Measurements from ENCODE around the gene OLFM1.
"Not testable (repeated sequence)": the region's sequence is repeated elsewhere in the genome, so short reads cannot be mapped to it uniquely, and the experiment has no call there.

OLFM1 gene

GRCh38 chr9:135101486-135101885 lies 14.0 kb downstream of the OLFM1 start:
- DNase-seq: no peak
- in situ Hi-C loops (cut with MboI; ENCODE audit: low pct_unique_long_range_greater_than_20kb, low sequenced_read_pairs): no loop called here

- in situ Hi-C loops (cut with MboI; ENCODE audit: low pct_unique_long_range_greater_than_20kb, low sequenced_read_pairs): no loop called here
- DNase-seq: no peak
These were observed 14.5 kb downstream of the OLFM1 start for GRCh38 chr9:135101926-135102325.

GRCh38 chr9:135102331-135102730 lies 14.9 kb downstream of the OLFM1 start:
- no peak for DNase-seq
- in situ Hi-C loops (cut with MboI; ENCODE audit: low pct_unique_long_range_greater_than_20kb, low sequenced_read_pairs): no loop called here

DNA sequence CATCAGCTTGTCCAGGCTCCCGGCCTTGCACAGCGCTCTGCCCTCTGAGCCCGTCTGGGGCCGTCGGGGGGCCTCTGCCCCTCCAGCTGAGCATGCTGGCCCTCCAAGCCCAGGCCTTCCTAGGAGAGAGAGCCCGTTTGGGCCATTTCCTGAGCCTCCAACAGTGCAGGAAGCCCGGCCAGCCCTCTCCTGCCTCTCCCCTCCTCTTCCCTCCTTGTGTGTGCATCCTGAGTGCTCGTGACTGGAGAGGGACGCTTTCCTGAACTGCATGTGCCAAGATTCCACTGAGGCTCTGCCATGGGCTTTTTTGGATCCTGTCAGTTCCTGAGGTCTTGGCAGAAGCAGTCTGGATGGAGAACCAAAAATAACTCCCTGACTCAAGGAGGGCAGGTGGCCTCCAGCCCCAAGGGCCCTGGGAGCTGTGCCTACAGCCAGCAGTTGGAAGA lies 15.6 kb downstream of the OLFM1 start:
- no peak for DNase-seq
- in situ Hi-C loops (cut with MboI; ENCODE audit: low pct_unique_long_range_greater_than_20kb, low sequenced_read_pairs): no loop called here

- DNase-seq: no peak
- in situ Hi-C loops (cut with MboI; ENCODE audit: low pct_unique_long_range_greater_than_20kb, low sequenced_read_pairs): no loop called here
These were observed 16.6 kb downstream of the OLFM1 start for GRCh38 chr9:135103931-135104639.

GRCh38 chr9:135104761-135105160 lies 17.3 kb downstream of the OLFM1 start:
- DNase-seq: no peak
- in situ Hi-C loops (cut with MboI; ENCODE audit: low pct_unique_long_range_greater_than_20kb, low sequenced_read_pairs): no loop called here

DNA sequence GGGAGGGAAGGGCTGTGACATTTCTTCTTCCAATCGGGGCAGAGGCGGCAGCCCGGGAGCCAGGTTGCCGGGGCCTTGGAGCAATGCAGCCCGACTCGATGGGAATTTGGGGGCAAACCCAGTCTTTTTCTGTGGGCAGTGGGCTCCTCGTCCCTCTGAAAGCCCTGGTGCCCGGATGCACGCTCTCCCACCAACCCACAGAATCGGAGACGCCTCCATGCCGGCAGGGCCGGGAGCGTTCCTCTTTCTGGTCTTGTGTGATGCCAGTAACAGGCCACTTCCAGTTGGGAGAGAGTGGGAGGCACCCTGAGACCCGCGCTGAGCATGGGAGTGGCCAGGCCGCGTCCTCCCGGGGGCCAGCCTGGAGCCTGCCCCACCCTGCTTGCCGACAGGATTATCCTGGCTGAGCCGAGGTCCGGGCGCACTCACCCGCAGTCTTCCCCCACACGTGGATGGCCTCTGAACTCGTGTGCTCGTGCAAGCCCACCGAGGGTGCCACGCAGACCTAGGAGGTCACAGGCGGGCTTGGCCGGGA lies 17.8 kb downstream of the OLFM1 start:
- in situ Hi-C loops (cut with MboI; ENCODE audit: low pct_unique_long_range_greater_than_20kb, low sequenced_read_pairs): no loop called here
- DNase-seq: no peak

DNA sequence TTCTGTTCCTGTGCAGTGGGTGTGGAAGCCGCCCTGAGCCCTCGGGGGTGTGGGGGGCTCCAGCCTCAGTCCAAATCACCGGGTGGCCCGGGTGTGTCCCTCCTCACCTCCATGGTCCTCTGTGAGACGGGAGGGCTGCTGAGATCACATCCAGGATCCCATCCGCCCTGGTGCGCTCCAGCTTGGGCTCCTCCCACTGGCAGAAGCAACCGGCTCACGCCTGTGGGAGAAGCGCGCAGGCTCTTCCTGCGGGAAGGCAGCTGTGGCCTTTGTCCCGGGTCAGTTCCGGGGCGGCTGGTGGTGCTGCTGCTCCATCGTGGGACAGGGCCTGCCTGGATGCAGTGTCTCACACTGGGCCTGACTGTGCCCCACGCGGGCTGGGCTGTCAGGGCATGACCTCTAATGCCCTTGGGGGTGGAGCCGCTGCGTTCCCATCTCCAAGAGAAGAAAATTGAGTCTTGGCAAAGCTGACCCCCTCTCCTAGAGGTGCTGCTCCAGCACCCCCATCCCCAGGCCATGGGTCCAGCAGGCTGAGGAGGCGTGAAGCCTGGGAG lies 18.5 kb downstream of the OLFM1 start:
- in situ Hi-C loops (cut with MboI; ENCODE audit: low pct_unique_long_range_greater_than_20kb, low sequenced_read_pairs): no loop called here
- no peak for DNase-seq

DNA sequence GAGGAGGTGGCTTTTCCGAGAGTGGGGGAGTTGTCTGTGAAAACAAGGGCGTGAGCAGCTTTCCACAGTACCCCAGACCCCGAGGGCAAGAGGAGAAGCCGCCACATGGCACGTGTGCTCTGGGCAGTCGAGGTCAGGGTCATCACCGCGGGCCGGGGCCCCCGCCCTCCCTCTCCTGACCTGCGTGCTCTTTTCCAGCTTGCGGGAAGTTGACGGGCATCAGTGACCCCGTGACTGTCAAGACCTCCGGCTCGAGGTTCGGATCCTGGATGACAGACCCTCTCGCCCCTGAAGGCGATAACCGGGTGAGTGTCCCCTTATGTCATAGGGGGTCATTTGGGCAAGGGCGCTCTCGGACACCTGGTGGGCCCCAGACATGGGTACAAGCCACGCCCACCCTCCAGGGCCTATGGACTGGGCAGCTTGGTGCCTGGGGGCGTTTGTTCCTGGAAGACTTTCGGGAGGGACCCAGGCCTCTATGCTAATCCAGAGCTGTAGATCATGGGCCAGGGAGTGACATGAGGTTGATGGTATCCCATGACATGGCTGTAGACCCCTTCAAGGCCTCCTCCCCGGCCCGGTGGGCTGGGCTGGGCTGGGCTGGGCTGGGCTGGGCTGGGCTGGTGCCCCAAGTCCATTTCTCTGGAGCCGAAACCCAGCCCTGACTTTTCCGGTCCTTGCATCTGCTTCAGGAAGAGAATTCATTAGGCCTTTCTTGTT lies 19.2 kb downstream of the OLFM1 start:
- in situ Hi-C loops (cut with MboI; ENCODE audit: low pct_unique_long_range_greater_than_20kb, low sequenced_read_pairs): no loop called here
- DNase-seq: no peak

DNA sequence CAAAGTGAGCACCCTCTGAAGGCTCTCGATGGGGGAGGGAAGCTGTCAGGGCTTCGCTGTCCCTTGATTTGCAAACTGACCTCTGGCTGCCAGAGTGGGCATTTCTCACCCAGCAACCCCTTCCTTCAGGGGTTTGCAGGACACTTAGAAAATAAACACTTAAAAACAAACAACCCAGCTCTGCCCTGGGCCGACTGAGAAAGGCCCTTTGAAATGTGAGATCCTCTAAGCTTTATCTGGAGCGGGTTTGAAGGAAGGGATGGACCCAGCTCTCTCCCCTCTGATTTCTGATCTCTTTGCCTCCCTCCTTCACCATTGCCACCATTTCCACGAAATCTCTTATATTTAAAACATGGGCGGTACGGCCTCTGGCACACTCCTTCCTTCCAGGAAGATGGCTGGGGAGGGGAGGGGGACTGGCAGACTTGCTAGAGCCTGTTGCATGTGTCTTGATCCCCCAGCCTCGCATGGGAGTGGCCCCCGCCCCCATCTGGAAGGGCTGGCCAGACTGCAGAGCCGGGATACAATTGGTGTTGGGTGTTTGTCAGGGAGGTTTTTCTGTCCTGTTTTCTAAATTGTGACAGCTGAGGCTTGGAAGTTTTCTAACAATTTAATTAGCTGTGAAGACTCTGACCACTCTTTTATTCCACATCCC lies 20.2 kb downstream of the OLFM1 start:
- in situ Hi-C loops (cut with MboI; ENCODE audit: low pct_unique_long_range_greater_than_20kb, low sequenced_read_pairs): no loop called here
- DNase-seq: no peak

GRCh38 chr9:135108831-135109510 lies 21.5 kb downstream of the OLFM1 start:
- DNase-seq: no peak
- in situ Hi-C loops (cut with MboI; ENCODE audit: low pct_unique_long_range_greater_than_20kb, low sequenced_read_pairs): no loop called here

DNA sequence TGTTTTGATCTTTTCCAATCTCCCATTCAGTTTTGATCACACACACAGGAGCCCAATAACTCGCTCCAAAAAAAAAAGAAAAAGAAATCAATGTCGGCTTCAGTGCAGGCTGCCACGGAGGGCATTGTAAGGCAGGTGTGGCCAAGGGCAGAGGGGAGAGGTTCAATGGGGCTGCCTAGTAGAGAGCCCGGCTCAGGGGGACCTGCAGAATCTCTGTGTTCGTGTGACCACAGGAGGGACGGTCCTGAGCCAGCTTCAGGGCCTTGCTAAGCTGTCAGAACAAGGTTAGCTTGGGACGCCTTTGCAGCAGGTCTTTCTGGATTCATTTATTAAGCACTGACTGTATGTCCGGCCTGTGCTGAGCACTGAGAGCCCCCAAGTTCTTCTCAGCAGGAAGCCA lies 22.2 kb downstream of the OLFM1 start:
- DNase-seq: no peak
- in situ Hi-C loops (cut with MboI; ENCODE audit: low pct_unique_long_range_greater_than_20kb, low sequenced_read_pairs): no loop called here

- no peak for DNase-seq
- in situ Hi-C loops (cut with MboI; ENCODE audit: low pct_unique_long_range_greater_than_20kb, low sequenced_read_pairs): no loop called here
These were observed 22.9 kb downstream of the OLFM1 start for GRCh38 chr9:135110416-135110815.

DNA sequence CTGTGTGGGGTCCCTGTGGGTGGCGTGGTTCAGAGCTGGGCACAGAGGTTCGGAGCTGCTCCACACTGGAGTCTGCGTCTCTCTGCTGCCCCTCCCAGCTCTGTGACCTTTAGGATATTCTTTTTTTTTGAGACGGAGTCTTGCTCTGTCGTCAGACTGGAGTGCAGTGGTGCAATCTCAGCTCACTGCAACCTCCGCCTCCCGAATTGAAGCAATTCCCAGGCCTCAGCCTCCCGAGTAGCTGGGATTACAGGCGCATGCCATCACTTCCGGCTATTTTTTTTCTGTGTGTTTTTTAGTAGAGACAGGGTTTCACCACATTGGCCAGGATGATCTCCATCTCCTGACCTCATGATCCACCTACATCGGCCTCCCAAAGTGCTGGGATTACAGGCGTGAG lies 24.1 kb downstream of the OLFM1 start:
- in situ Hi-C loops (cut with MboI; ENCODE audit: low pct_unique_long_range_greater_than_20kb, low sequenced_read_pairs); DNase-seq: not testable (repeated sequence)

- in situ Hi-C loops (cut with MboI; ENCODE audit: low pct_unique_long_range_greater_than_20kb, low sequenced_read_pairs): no loop called here
- DNase-seq: no peak
These were observed 28.9 kb downstream of the OLFM1 start for GRCh38 chr9:135116371-135116770.

GRCh38 chr9:135116881-135117280 lies 29.4 kb downstream of the OLFM1 start:
- in situ Hi-C loops (cut with MboI; ENCODE audit: low pct_unique_long_range_greater_than_20kb, low sequenced_read_pairs): no loop called here
- no peak for DNase-seq

GRCh38 chr9:135117281-135117680 lies 29.8 kb downstream of the OLFM1 start:
- no peak for DNase-seq
- in situ Hi-C loops (cut with MboI; ENCODE audit: low pct_unique_long_range_greater_than_20kb, low sequenced_read_pairs): no loop called here

GRCh38 chr9:135119496-135120064 lies 32.1 kb downstream of the OLFM1 start:
- DNase-seq: no peak
- in situ Hi-C loops (cut with MboI; ENCODE audit: low pct_unique_long_range_greater_than_20kb, low sequenced_read_pairs): no loop called here

DNA sequence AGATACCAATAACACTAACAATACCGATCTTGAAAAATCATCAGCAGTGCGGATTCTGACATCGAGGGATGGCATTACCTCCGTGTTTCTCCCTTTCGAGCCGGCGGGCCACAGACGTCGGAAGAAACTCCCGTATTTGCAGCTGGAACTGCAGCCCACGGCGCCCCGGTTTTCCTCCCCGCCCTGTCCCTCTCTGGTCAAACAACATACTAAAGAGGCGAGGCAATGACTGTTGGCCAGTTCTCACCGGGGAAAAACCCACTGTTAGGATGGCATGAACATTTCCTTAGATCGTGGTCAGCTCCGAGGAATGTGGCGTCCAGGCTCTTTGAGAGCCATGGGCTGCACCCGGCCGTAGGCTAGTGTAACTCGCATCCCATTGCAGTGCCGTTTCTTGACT lies 32.8 kb downstream of the OLFM1 start:
- DNase-seq: no peak

More for the DNA sequence above, 32.8 kb downstream of the OLFM1 start:
- in situ Hi-C loops (cut with MboI; ENCODE audit: low pct_unique_long_range_greater_than_20kb, low sequenced_read_pairs): no loop called here

Data from KBM-7 (cell line).